Esophagus muscularis mucosa (tissue), 3 donors: ENCODE results near the gene C9orf72.

Experiments
- CTCF ChIP-seq, 3 experiments: fragments of 200-600 bp in 2 of 3; fragments of 450-650 bp in 1 of 3; sonication (generic) in 2 of 3; IDR thresholded peaks; one replicate each; pipeline ENCODE4 v1.5.1; 2017 to 2019; ENCODE audit warnings: antibody characterized with exemption in 3 of 3, mild to moderate bottlenecking in 2 of 3, moderate library complexity in 1 of 3
- POLR2A ChIP-seq: fragments of 450-650 bp; IDR thresholded peaks from one replicate; pipeline ENCODE4 v1.6.1; 2017; ENCODE audit warnings: antibody characterized with exemption, moderate library complexity, mild to moderate bottlenecking, low read depth

GRCh38 chr9:27532046-27532445 lies 41.2 kb downstream of the C9orf72 start:
- TF ChIP-seq CTCF (IDR thresholded peaks at IDR 0.05) (no peak), POLR2A (no peak)
